ENCODE data around the gene TRPV5.

DNA sequence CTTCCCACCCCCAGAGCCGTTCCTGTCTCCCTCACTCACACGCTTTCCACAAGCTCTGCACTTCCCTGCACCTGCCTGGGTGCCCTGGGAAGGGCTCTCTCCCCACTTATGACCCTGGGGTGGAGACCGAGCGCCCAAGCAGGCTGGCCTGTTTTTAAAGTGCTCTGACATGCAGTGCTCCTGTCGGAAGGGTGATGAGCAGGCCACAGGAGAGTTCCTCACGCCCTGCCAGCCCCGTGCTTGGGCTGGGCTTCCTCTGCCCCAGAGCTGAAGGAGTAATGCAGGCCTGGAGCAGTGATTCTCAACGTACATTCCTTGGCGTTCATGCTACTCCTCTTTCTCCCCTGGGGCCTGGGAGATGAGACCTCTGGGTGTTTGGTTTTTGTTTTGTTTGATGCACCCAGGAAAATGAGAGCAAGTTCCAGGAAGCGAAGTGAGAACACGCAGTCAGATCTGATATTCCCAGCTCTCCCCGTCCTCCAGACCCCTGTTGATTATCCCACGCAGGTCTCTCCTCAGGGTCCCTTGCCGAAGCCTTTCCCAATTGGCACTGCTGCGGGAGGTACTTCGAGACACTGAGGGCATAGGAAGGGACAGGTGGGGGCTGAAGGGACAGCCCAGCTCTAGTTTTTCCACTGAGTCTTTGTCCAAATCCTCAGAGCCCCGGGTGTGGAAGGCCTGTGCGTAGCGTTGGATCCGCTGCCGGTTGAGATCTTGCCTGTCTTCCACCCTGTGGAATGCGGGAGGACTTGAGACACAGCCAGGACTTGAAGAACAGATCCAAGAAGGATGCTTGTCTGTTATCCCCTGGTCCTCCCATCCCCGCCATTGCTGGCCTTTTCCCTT is 62.1 kb downstream of the TRPV5 start:
- TF ChIP-seq CTCF (IDR thresholded peaks at IDR 0.05): no peak
- TF ChIP-seq POLR2AphosphoS5 (IDR thresholded peaks at IDR 0.05): no peak
- no peak for TF ChIP-seq POLR2A (IDR thresholded peaks at IDR 0.05)
